Measurements from ENCODE around the gene NFE2L1.

DNA sequence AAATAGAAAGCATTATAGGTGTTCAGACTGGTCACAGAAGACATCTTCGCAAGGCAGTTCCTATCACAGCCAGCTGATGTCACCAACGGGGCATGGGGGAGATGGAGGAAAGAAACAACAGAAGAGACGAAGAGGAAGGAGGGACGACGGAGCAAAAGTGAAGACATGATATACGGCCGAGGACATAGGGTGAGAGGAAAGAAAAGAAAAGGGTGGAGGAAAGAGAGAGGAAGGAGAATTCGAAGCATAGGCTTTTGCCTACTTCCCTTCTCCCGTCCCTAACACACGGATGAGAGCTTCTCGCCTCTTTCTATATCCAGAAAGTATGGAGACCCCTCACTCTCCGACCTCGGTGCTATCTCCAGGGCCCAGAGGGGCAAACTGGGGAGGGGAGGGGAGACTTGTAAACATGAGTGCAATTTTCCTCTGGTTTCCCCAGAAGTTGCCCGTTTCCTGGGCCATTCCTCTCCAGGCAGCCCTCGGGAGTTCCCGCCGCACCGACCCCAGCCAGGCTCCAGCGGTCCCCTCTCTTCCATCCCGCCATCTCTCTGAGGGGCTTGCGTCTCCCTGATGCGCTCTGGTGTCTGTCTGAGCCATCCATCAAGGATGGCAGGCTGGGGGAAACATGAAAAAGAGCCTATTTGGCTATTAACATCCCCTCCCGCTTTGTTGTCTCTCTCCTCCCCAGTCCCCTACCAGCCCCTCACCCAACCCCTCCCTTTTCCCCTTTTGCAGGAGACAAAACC, 36.6 kb upstream of the NFE2L1 start:
- TF ChIP-seq, protein P1, sequence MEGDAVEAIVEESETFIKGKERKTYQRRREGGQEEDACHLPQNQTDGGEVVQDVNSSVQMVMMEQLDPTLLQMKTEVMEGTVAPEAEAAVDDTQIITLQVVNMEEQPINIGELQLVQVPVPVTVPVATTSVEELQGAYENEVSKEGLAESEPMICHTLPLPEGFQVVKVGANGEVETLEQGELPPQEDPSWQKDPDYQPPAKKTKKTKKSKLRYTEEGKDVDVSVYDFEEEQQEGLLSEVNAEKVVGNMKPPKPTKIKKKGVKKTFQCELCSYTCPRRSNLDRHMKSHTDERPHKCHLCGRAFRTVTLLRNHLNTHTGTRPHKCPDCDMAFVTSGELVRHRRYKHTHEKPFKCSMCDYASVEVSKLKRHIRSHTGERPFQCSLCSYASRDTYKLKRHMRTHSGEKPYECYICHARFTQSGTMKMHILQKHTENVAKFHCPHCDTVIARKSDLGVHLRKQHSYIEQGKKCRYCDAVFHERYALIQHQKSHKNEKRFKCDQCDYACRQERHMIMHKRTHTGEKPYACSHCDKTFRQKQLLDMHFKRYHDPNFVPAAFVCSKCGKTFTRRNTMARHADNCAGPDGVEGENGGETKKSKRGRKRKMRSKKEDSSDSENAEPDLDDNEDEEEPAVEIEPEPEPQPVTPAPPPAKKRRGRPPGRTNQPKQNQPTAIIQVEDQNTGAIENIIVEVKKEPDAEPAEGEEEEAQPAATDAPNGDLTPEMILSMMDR (IDR thresholded peaks at IDR 0.05), result peak; percentile 11 to 40 (median 35)
- no peak for TF ChIP-seq POLR2A (IDR thresholded peaks at IDR 0.05)

Data from right lobe of liver (tissue), 4 donors.